CD4-positive, alpha-beta T cell treated with Interleukin-15 for 1 hour (primary cell): ENCODE measurements around the gene TRAP1.
A peak's percentile ranks its signal among the peaks of the same experiment; 100 is the strongest.
"Not testable (repeated sequence)": the region's sequence is repeated elsewhere in the genome, so short reads cannot be mapped to it uniquely, and the experiment has no call there.

Source experiments
- DNase-seq: peaks from one replicate; pipeline ENCODE4 v3.0.0-alpha.2; 2020

Gene TRAP1

GRCh38 chr16:3670711-3671110 lies 46.6 kb downstream of the TRAP1 start:
- DNase-seq = no peak

GRCh38 chr16:3669082-3669481 lies 48.2 kb downstream of the TRAP1 start:
- no peak for DNase-seq

- no peak for DNase-seq
Observed at GRCh38 chr16:3668626-3669025, 48.7 kb downstream of the TRAP1 start.

- peak; percentile 22 for DNase-seq
Observed at GRCh38 chr16:3665508-3665907, 51.8 kb downstream of the TRAP1 start.

GRCh38 chr16:3664187-3664896 lies 53.0 kb downstream of the TRAP1 start:
- no peak for DNase-seq

- no peak for DNase-seq
Observed at GRCh38 chr16:3662601-3663000, 54.7 kb downstream of the TRAP1 start.

GRCh38 chr16:3661922-3662321 lies 55.4 kb downstream of the TRAP1 start:
- no peak for DNase-seq

- no peak for DNase-seq
Observed at GRCh38 chr16:3661311-3661710, 56.0 kb downstream of the TRAP1 start.

- DNase-seq = peak; percentile 2
Observed at GRCh38 chr16:3659251-3659650, 58.1 kb downstream of the TRAP1 start.

GRCh38 chr16:3656491-3657468 lies 60.5 kb downstream of the TRAP1 start:
- DNase-seq = no peak

- DNase-seq = not testable (repeated sequence)
Observed at GRCh38 chr16:3656160-3656490, 61.2 kb downstream of the TRAP1 start.

- DNase-seq = no peak
Observed at GRCh38 chr16:3655396-3656159, 61.7 kb downstream of the TRAP1 start.

- DNase-seq = no peak
Observed at GRCh38 chr16:3655030-3655395, 62.3 kb downstream of the TRAP1 start.

GRCh38 chr16:3654249-3654991 lies 62.9 kb downstream of the TRAP1 start, which contains the start of gene DNASE1:
Gene DNASE1, plus strand, starts transcription at chr16:3654691. Its CDS starts 683 bp downstream, at chr16:3655374.
- peak; percentile 49 for DNase-seq

- DNase-seq = no peak
Observed at GRCh38 chr16:3652373-3653195, 64.7 kb downstream of the TRAP1 start.

- no peak for DNase-seq
Observed at GRCh38 chr16:3651461-3652372, 65.6 kb downstream of the TRAP1 start.

GRCh38 chr16:3650631-3651265 lies 66.6 kb downstream of the TRAP1 start:
- no peak for DNase-seq

GRCh38 chr16:3646348-3646920 lies 70.9 kb downstream of the TRAP1 start:
- DNase-seq = no peak

- no peak for DNase-seq
Observed at GRCh38 chr16:3645504-3646347, 71.6 kb downstream of the TRAP1 start.
